OCI-LY3 (cell line): ENCODE results near the gene PAX9.

Source experiments
- CTCF ChIP-seq: fragments of 200-600, 300-600 bp; sonication (generic); IDR thresholded peaks from 2 replicates; pipeline ENCODE4 v1.5.1; 2014; ENCODE audit warnings: antibody characterized with exemption, low read length, low read depth
- EZH2phosphoT487 ChIP-seq: fragments of 200-600 bp; shearing (Covaris generic); IDR thresholded peaks from 2 replicates; pipeline ENCODE4 v1.6.1; 2018; ENCODE audit warnings: antibody characterized with exemption, mixed run types, low read depth

GRCh38 chr14:36672095-36672494, 10.4 kb downstream of the PAX9 start:
- no peak for TF ChIP-seq CTCF
- TF ChIP-seq EZH2phosphoT487: no peak
